GM21515 (cell line): ENCODE measurements around the gene PDZD7.

Experiments used
- ATAC-seq: cut with Tn5 transposase; IDR thresholded peaks from one replicate; pipeline ENCODE4 v1.9.1; 2021; ENCODE audit not compliant: unreplicated experiment

Gene PDZD7

GRCh38 chr10:101020427-101021075, 10.4 kb downstream of the PDZD7 start:
- ATAC-seq: no peak

DNA sequence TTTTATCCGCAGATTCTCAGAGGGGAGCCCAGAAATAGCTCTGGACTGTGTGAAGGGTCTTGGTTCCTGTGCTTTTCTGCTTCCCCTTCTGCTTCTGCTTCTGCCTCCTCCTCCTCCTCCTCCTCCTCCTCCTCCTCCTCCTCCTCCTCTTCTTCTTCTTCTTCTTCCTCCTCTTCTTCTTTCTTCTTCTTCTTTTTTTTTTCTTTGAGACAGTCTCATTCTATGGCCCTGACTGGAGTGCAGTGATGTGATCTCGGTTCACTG, 11.6 kb downstream of the PDZD7 start:
- no peak for ATAC-seq

- no peak for ATAC-seq
These were observed 12.1 kb downstream of the PDZD7 start for GRCh38 chr10:101018600-101019439.

DNA sequence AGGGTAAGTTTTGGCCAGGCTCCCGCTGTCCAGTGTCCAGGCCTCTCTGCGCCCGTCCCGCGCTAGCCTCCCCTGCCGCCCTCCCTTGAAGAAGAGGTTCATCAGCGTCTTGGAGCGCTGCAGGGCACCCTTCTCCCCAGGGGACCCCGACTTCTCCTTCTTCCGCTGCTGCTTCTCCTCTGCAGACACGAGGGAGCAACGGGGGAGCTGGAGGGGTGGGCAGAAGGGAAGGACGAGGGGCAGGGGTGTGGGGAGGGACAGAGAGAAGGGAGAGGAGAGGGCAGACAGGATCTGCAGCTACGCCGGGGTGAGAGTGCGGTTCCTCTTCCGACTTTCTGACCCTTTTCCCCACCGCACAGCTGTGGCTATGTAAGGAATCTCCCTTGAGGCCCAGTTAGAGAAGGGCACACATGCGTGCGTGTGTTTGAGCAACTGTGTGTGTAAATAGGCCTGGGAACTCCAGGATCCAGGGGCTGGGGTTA, 12.8 kb downstream of the PDZD7 start:
- ATAC-seq: no peak

- ATAC-seq: no peak
These were observed 14.1 kb downstream of the PDZD7 start for GRCh38 chr10:101016814-101017213.

DNA sequence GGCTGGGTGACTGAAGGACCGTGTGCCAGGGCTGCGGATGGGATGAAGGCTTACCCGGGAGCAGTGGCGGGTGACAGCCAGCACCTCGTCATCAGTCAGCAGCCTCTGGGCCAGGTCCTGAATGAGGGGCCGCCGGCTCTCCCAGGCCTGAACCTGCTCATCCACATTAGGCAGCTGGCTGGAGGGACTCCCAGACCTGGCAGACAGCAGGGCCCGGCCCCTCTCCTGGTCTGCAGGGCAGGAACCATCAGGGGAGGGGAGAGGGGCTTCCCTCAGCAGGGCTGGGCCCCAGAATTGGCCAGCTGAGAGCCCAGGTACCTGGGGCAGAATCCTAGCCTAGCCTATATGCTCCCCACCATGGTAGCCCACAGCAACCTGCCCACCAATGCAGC, 15.4 kb downstream of the PDZD7 start:
- no peak for ATAC-seq

DNA sequence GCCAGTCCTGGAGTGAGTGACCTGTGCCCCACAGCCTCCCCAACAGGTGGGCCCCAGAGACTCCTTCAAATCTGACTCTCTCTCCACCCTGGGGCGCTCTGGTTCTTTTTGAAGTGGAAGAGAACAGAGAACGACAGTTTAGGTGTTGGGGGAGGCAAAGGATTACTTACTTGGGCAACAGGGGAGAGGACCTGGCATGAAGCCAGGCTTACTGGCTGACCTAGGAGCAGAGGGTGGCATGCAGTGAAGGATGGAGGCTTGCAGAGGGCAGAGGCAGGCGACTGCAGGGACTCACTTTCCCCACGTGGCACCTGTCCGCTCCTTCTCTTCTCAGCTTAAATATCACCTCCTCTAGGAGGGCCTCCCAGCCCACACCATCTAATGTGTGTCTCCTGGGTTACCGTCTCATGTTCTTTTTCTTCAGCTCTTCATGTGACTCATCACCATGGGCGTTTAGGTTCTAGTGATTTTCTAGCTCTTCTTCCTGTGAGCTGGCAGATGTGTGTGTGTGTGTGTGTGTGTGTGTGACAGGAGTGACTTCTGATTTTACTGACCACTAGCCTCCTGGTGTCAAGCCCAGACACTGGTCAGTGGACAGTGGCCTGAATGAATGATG, 15.9 kb downstream of the PDZD7 start:
- no peak for ATAC-seq

- peak; percentile 48 for ATAC-seq
These were observed 16.6 kb downstream of the PDZD7 start for GRCh38 chr10:101014230-101014884.

DNA sequence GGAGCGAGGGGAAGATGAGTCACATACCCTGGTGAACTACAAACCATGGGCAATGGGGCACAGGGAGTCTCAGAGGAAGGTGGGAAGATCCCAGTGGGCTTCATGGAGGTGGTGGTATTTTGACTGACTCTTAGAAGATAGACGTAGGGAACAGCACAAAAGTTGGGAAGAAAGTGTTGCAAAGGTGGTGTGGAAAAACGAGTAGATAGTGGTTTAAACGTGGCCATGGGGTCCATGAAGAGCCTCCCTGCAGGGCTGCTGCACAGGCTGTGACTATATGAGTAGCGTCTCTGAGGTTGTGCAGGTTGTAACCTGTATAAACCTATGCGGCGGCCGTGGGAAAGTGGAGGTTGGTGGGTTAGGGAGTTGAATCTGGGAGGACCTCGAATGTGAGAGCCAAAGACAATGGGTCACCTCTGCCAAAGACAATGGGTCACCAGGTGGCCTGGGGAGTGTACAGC, 17.5 kb downstream of the PDZD7 start:
- ATAC-seq: no peak

DNA sequence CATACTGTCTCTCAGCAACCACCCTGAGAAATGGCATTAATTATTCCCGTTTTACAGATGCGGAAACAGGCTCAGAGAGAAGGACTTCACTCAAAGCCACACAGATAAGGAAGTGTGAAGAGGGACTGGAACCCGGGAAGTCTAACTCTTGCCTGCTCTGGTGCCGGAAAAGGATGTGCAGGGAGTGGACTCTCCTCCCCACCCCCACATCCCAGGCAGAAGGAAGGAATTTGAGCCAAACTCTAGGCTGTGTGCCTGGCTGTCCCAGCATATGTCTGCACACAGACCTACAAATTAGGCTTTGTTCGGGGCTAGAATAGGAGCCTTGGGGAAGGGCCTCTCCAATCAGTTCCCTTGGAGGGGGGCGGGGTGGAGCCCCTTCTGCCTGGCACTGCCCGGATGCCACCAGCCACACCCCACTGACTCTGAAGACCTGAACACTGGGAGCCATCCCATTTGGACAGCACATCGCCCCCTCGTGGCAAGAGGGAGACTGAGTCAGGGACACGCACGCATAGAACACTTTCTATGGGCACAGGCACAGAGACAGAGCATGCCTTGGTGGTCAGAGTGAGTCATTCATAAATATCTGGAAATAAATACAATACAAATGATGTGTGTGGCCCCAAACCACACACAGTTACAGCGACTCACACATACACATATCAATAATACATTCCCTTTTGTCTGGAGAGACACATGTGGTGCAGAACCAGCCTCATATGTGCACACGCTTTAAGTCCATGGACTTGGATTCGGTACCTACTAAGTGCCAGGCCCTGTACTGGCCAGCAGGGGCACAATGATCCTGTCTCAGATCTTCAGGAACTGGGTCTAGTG, 18.2 kb downstream of the PDZD7 start:
- peak; percentile 70 for ATAC-seq

GRCh38 chr10:101011517-101012423, 19.2 kb downstream of the PDZD7 start:
- ATAC-seq: no peak

DNA sequence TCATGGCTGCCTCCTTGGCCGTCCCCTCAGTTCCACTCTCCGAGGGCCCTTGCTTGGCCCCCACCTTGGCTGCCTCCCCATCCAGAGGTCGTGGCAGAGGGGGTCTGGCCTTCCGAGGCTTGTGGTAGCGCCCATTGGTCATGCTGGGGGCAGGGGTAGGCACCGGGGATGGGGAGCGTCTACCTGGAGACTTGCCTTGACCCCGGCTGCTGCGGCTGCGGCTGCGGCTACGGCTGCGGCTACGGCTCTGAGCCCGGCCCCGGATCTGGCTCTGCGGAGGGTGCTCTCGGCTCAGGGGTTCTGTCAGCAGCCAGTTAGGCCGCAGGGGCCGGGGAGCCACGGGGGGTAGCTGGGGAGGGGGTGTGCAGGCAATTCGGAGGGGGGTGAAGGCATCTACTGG, 20.6 kb downstream of the PDZD7 start:
- ATAC-seq: no peak

DNA sequence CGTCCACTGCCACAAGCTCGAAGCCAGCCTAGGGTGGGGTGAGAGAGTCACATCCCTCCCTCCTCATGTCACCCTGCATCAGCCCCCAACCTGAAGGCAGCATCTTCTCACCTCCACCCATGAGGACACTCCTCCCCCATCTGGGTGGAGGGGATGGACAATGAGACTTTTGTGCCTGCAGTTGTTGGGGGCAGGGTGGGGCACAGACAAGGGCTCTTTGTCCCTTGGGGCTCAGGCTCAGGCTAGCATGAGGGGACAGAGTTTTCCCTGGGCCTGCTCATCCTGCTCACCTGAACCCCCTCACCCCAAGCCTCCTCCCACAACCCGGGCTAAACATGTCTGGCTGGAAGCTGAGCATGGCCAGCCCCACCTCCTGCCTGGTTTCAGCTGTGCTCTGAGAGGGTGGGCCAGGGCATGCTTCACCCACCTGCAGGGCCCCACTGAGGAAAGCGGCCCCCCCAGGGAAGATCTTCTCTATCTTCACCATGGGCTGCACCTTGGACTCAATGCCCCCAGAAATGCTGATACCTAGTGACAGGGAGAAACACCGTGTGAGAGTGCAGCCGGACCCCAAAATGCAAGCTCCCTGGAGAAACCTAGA, 22.0 kb downstream of the PDZD7 start:
- no peak for ATAC-seq

DNA sequence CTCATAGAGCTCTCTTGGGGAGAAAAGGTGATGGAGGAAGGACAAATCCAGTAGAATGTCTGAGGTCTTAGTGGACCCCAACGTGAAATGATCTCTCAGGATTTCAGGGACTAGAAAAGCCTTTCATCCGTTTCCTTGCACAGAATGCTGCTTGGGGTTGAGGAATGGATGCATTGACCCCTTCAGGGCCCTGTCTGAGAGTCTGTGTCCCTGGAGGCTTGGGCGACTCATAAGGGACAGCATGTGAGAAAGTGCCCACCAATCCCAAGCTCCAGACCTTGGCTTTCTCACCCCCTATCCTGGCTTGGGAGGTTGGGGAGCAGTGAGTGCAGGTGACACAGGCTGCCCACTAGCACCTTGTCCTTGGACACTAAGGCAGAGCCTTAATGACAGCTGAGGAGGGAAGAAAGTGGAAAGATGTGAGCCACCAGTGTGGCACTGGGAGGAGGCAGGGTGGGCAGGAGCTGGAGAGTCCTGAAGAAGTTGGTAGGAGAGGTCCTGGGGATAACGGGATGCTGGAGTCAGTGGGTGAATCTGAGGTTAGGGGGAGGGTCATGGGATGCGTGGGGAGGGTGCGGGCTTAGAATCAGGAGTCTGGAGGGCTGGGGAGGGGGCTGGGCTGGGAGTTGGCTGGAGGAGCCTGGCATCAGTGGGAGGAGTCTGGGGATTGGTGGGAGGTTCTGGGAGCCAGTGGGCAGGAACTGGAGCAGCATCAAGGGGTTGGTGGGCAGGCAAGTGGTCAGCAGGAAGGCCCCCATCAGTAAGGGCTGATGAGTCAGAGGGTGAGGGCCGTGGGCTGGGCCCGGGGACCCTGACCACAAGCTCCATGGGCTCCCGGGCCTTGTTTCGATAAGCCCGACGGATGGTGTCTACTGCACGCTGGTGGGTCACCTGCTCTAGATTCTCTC, 22.8 kb downstream of the PDZD7 start:
- ATAC-seq: no peak

DNA sequence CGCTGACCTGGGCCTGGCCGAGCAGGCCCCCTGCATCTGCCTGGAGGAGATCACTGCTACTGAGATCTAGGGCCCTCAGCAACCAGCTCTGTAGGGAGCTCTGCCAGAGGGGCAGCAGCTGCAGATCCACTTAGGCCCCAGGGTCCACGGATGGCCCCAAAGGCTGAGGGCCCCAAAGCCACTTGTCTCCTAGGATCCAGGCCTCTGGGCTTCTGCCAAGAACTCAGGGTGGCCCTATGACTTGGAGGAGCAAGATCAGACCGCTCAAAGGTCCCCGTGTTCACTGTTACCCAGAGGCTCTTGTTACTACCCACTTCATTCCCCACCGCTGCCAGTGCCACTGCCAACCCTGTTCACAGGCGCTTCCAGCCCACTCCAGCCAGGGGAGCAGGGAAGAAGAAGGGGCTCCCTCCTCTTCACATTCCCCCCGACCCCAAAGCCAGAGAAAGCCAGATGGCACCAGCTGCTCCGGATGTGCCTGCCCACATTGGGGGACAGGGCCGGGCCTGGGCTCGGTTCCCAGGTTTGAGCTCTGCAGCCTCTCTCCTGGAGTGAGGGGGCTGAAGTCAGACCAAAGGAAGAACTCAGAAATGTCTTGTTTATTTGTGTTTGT, 23.7 kb downstream of the PDZD7 start:
- ATAC-seq: no peak

GRCh38 chr10:101006593-101007098, 24.3 kb downstream of the PDZD7 start:
- no peak for ATAC-seq

GRCh38 chr10:101005869-101006567, 24.9 kb downstream of the PDZD7 start:
- no peak for ATAC-seq
